Measurements from ENCODE around the gene HOXB7.
A peak's percentile ranks its signal among the peaks of the same experiment; 100 is the strongest.

Gene HOXB7

DNA sequence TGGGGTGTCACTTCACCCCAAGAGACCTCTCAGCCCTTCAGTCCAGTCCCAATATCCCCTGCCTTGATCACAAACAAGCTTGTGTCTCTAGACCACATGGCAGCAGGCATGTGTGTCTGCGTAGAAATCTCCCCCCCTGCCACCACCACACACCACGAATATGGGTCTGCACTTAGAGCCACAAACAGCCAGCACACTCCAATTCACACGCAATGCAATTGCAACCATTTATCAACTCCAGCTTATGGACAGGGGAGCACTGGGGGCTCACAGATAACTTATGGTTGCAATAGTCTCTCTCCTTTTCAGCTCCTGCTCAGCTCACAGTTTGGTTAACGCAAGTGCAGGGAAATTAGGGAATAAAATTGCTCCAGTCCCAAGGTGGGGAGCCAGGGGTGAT, 12.8 kb upstream of the HOXB7 start:
- no peak for DNase-seq (ENCODE audit: low read depth in 2 of 2)

DNA sequence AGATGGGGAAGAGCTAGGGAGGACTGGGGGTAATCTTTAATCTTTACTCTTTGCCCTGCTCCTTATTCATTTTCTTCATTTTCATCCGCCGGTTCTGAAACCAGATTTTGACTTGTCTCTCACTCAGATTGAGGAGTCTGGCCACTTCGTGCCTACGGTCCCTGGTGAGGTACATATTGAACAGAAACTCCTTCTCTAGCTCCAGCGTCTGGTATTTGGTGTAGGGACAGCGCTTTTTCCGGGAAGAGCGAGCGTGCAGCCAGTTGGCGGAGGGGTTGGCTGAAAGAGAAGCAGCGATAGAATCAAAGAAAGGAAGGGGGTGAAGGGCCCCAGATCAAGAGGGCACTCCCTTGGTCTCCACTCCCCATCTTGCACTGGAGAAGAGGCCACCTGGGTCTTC, 12.0 kb upstream of the HOXB7 start:
- DNase-seq (ENCODE audit: low read depth in 2 of 2): no peak

DNA sequence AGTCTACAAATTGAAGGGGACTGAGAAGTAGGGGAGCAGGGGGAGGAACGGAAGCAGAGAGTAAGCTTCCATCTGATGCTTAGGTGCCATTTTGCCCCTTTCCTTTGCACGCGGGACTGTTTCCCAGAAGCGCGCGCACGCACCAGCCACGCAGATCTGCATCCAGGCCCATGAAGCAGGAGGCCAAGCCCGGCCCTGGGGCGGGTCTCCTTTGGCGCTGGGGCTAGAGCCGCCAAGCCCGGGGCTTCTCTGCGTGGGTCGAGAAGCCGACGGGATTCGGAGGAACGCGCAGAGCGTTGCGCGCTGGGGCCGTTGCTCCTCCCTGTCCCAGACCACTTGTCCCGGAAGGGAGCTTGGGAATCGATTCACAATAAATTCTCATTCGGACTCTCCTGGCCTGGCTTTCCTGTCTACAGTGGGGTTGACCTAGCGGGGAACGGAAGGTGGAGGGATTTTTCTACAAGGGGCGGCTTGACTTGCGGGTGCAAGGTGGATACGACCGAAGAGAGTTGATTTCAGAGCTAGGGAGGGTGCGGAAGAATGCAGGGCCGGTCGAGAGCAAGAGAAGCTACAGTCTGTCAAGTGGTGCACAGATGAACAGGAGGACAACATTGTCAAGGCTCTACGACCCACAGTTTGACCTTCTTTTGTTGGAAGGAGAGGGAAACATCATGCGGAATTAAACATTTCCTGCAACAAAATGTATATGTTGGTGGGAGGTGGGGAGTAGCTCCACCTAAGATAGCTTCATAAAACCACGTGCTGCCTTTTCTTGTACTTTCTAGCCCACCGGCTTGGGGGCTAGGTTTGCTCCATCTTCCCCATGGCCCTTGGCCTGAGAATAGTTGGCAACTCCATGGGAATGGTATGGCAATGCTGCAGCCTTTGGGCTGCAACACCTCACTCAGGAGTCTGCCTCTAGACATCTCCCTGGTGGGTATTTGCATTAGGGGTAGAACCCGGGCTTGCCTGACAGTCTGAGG, 10.9 kb upstream of the HOXB7 start:
- DNase-seq (ENCODE audit: low read depth in 2 of 2): no peak

DNA sequence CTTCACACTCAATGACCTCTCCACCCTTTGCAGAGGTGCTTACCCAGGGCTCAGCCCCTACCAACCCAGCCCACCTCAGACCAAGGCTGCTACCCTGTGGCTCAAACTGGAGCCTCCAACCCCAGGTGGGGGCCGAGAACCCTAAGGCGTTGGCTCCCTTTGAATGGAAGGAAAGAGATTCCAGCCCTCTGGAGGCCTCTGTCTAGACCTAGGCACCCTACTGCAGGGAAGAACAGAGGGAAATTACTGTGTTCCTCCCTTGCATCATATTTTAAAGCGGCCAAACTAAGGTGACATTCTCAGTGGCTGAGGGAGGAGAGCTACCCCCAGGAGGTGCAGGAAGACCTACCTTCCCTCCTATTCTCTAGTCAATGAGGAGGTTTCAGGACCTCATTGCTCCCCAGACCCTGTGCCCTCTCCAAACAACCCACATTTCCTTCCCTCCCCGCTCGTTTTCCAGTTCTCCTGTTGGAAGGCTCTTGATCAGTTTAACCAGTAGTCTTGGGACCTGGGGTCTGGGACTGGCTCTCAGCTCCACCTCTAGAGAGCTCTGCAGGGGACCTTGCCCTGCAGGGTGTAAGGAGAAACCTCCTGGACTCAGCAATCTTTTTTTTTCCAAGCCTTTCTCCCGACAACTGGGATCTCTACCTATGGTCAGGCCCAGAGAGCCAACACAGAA, 9.8 kb upstream of the HOXB7 start:
- no peak for DNase-seq (ENCODE audit: low read depth in 2 of 2)

DNA sequence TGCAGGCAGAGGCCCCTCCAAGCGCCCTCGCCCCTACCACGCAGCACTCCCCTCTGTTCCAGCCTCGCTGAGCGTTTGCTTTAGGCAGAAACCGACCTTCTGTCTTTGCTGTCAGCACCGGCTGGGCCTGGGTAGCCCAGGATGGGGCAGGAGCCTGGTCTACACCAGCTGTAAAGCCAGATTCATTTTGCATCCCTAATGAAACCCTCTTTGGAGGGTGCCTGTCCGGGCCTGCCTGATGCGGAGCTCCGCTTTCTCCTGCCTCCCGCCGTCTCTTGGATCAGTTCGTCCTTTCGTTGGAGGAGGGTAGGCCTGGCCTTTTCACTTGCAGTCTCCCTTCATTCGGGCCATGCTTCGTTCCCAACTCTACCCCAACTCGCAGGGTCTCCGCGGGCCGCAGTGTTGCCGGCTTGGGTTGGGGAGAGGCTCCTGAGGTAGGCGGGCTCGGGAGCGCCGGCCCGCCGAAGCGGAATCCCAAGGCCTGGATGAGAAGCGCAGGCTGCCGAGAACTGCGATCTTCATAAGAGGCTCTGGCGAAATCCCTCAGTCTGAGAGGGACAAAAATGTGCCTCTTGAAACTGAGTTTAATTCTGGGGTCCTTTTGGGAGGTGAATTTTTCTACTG, 9.1 kb upstream of the HOXB7 start:
- DNase-seq (ENCODE audit: low read depth in 2 of 2): no peak

DNA sequence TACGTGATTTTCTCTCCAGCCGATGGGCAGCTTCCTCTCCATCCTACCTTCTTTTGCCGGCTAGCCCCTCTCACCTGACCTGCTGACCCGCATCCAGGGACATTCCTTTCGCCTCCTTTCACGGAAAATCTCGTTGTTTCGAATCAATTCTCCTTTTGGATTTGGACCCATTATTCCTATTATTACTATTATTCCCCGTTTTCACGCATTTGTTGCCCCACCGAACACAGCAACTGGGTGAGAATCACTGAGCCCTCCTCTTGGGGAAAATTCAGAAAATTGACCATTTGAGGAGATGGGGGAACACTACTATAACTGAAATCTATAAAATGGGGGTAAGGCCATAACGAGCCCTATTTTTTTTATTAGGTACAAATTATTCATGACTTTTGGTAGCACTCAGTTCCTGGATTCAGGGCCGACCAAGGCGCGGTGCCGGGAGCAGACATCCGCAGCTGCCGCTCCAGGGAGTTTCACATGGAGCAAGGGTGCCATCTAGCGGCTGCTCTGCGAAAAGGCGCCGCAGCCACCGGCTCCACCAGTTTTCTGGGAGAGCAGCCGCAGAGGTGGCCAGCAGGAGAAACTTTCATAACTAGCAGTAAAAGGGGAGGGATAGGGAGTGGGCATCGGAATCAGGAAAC, 7.6 kb upstream of the HOXB7 start:
- DNase-seq (ENCODE audit: low read depth in 2 of 2): peak; percentile 67 to 81

DNA sequence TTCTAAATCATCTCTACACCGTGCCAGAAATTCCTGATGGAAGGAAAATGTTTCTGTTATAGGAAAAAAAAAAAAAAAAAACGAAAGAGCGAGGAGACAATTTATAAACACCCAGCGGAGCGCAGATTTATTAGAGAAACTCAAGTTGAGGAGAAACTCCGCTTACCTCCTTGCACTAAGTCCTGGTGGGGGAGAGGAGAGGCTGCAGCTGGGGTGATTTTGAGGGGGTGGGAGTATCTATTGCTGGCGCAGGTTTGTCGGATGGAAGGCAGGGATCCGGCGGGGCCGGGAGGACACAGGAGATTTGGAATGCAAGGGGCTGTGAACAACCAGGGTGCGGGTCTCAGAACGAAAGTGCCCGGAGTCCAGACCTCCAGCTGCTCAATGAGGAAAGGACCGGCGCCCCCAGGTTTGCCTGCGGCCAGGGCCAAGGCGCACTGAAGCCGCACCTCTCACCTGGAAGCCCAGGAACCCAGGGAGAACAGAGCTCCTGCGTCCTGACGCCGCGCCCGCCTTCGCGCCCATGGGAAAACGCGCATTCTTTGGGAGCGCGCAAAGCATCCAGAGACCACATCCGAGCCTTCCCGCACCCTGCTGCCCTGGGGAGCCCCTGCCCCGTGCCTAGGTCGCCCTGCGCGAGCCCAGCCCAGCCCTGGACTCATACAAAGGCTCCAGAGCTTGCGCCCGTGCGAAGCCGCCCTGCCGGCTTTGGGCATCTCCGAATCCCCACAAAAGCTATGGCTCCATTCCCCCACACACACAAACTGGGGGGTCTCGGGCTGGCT, 6.8 kb upstream of the HOXB7 start:
- DNase-seq (ENCODE audit: low read depth in 2 of 2): no peak

DNA sequence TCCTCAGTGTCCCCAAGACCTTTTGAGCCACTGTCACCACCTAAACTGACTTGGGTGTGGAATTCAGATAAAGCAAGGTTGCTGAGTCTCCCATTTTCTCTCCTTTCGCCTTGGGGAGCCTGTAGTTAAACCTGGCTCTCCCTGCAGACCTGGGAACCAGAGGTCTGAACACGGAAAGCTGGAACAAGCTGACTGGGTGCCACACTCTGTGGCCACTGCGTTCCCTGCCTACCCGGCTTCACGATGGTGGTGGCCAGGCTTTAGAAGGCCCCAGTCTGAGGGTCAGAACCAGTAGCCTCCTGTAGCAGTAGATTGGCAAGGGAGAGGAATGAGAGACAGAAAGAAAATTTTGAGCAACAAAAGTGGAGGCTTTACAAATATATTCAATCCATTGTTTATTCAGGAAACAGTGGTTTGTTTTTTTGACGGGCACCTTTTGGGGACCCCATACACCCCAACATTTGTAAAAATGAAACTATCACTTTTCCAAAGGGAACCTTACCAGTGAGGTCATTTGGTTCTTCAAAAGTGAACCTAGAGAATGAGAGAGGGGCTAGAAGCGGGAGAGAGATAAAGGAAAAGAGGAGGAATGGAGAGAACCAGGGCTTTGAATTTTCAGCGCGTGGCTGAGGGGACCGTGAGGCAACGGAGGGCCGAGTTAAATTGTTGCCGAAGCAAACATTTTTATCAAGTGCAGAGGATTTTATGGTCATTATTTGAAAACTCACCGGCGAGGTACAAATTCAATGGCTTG, 6.1 kb upstream of the HOXB7 start:
- DNase-seq (ENCODE audit: low read depth in 2 of 2): no peak

DNA sequence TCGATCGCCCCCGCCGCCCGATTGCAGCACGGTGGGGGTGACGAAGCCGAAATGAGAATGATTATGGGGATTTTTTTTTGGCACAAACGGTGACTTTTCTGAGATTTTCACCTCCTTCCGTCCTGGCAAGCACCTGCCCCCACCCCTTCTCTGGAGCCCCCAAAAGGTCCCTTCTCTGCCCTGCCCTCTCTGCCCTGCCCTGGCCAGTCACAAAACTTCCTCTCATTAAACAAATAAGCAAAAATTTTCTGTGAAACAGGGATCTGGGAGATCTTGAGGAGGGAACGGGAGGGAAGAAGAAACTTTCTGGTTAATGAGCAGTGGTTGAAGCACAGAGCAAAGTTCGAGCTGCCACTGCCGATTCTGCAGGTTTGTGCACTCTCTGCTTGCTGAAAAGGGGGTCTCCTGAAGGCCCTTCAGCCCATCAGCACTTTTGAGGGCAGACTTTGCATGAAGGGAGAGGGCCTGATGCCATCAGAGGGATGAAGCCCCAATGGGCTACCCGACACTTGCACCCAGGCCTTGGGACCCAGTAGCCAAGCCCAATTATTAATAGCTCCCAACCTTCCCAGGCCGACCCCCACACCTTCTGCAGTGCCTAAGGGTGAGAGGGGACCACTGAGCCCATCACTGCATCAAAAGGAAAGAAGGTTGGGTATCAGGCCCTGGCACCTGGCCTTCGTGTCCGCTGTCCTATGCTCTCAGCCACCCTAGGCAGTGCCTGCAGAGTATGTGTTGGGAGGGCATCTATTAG, 5.3 kb upstream of the HOXB7 start:
- DNase-seq (ENCODE audit: low read depth in 2 of 2): no peak

DNA sequence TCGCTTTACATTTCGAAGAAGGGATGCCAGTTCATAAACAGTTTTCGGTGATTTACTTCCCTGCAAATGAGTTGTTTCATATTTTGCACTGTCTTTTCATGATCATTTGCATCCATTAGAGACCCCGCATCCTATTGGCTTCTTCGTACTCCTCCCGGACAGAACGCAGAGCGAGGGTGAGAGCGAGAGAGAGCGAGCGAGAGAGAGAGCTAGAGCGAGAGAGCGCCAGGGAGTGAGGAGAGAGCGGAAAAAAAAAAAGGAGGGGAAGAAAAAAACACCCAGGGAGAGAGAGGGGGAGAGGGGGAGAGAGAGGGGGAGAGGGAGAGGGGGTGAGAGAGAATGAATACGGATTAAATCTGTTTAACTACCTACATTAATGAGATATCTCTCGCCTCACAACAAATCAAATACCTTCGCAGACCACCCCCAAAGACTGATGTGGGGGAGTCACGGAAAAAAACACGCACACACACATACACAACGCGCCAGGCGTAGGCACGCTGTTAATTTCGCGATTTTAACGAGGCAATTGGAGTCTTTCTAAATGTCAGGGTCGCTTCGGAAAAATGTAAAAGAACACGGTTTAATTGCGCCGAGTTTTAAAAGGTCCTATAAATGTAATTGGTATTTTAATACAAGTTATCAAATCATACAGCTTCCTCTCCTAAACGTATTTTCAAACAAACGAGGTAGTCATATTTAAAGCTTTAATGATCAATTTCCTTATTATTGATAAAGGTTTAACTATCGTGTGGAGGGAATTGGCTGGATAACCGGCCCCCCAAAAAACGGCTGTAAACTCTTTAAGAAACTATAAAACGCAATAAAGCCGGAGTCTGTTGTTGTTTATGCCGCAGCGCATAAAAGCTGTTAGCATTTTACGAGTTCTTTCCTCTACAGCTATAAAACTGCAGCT, 4.5 kb upstream of the HOXB7 start, which contains the start of gene HOXB8:
TSS of gene HOXB8 (minus strand) at position 246 of the 916 bp plus-strand sequence. CDS start 588 bp downstream, outside the sequence.
- no peak for DNase-seq (ENCODE audit: low read depth in 2 of 2)

DNA sequence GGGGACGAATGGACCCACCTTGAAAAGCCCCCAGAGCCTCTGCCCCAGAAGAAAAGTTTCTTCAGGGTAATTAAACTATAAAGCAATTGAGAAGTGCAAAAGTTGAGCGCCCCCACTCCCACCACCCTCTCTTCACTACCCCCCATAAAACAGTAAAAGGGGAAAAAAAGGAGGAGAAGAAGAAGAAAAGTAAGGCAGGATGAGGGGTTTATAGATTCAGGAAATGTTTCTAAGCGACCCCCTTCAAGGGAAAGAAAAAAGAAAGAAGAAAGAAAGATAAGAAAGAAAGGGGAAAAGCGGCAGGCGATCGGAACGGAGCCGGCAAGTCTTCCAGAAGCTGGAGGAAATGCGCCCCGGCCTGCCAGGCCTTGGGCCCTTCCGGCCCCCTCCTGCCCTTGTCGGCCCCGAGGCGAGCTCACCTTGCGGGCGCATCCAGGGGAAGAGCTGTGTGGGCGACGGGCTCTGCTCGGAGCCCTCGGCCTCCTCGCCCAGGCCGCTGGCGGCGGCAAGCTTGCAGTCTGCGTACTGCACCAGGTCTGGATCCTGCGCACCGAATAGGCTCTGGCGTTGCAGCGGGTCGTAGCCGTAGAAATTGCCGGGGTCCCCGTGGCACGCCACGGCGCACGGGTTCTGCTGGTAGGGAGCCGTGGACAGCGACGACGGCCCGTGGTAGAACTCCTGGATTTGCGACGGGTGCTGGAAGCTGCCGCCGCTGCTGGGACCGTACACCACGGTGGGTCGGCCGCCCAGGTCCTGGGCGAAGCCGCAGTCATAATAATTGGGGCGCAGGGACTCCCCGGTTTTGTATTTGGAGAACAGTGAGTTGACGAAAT, 3.3 kb upstream of the HOXB7 start:
- no peak for DNase-seq (ENCODE audit: low read depth in 2 of 2)

DNA sequence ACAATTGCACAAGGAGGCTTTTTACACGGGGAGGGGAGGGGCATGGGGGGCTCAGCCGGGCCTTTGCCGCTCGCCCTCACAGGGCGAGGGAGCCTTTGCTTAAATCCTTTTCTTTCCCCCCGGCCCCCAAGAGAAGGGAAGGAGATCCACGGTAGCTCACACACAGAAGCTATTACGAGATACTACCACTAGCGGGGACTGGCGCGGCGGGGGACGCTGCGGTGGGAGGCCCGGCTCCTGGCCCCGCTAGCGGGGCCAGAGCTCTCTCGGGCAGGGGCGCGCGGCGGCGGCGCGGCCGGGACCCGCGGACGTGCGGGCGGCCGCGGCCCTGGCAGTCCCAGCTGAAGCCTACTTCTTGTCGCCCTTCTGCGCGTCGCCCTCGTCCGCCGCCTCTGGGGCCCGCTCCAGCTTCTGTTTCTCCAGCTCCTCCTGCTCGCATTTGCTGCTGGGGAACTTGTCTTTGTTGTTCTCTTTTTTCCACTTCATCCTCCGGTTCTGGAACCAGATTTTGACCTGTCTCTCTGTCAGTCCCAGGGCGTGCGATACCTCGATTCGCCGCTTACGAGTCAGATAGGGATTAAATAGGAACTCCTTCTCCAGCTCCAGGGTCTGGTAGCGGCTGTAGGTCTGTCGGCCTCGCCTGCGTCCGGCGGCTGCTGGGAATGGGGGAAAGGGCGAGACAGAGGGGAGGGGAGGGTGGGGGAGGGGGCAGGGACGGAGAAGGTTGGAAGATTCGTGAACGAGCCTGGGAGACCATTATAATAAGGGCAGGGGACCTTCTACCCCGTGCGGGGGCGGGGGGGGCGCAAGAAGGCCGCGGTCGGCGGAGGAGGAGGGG, 2.3 kb upstream of the HOXB7 start:
- no peak for DNase-seq (ENCODE audit: low read depth in 2 of 2)

DNA sequence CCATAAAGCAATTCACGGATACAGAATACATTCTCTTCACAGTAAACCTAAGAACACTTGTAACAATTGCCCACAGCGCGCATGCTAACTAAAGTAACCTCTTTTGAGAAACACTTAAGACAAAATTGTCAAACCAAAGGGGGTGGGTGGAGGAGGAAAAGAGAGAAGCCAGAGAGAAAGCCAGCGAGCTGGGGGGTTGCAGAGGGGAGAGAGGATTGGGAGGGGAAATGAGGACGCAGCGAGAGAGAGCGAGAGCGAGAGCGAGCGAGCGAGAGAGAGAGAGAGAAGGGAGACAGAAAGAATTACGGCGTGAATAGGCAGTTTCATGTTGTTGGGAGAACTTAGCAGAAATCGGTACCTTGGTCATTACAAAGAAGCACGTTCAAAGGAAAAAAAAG, 1.6 kb upstream of the HOXB7 start:
- DNase-seq (ENCODE audit: low read depth in 2 of 2): no peak

DNA sequence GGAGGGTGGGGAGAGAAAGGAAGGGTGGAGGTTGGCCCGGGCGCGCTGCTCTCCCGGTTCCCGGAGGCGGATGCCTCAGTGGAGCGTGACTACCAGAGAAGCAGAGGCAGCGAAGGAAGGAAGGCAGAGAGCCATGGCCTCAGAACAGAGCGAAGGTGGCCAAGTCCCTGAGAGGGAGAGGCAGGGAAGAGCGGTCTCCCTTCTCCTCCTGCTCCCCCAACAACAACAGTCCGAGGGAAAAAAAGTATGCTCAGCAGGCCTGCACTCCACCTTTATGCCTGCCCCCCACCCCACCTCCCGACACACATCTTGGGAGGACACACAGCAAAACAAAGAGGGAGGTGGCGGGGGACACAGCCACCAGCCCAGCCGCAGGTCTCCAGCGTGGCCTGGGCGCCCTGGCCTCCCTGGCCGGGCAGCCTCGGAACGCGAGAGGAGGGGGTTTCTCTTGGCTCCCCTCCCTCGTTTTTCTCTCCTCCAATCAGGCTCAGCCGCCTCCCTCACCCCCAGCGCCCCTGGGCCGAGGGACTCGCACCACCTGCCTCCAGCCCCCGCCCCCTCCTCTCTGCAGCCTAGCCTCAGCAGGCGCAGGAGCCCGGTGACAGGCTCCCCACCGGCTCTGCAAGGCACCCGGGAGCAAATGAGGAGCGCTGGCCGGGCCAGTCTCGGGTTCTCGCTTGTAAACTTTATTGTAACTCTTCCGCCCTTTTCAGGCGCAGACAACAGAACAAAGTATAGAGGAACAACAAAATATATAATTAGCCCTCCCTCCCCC, 1.1 kb upstream of the HOXB7 start:
- no peak for DNase-seq (ENCODE audit: low read depth in 2 of 2)

DNA sequence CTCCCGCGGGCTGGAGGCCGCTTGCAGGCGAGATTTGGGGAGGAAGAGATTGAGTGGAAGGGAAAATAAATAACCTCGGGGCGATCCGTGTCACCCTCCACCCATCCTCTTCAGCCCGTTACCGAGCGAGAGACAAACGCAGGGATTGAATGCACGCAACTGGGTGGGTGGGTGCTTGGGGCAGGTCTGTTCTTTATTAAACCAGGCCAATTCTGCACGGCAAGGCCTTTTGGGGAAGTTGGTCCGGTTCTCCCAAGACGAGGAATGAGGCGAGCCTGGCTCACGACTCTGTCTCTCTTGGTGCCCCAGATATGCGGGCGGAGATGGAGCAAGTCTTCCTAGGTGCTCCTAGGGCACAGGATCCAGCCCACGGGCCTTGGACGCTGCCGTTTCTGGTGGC, 396 bp upstream of the HOXB7 start:
- no peak for DNase-seq (ENCODE audit: low read depth in 2 of 2)

DNA sequence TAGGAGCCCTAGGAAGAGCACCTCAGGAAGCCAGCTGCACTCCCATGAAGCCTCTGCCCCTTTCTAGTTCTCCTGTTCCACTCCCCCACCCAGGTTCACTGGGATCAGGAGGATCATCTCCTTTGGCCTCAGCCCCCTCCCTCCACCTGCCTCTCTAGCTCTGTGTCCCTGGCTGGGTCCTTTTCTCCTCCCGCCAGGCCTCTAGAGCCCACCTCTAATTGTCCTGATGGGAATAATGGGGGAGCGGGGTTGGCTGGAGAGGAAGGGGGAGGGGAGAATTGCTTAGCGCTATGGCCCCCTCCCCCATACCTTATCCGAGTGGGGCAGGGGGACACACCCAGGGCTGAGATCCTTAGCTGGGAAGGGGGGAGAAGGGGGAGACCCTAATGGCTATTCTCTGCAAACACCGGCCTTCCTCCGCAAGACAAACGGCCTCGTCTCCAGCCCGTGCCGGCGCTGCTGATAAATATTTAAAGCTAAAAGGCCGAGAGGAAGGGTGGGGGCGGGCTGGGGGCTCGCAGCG, 997 bp downstream of the HOXB7 start:
- no peak for DNase-seq (ENCODE audit: low read depth in 2 of 2)

Measured in stimulated activated CD4-positive, alpha-beta T cell treated with anti-CD3 and anti-CD28 coated beads, Interleukin-12 subunit alpha, Interleukin-12 subunit beta, amount 100 ng/mL, for 24 hours (primary cell).